ENCODE measurements around the gene DNASE1L1.
"Not testable (repeated sequence)": the region's sequence is repeated elsewhere in the genome, so short reads cannot be mapped to it uniquely, and the experiment has no call there.

DNASE1L1 gene

GRCh38 chrX:154403858-154404257 lies 5.2 kb downstream of the DNASE1L1 start:
- DNase-seq (ENCODE audit: low spot score), result no peak

- DNase-seq (ENCODE audit: low spot score), result no peak
Observed at GRCh38 chrX:154403192-154403591, 5.9 kb downstream of the DNASE1L1 start.

- no peak for DNase-seq (ENCODE audit: low spot score)
Observed at GRCh38 chrX:154402622-154403127, 6.4 kb downstream of the DNASE1L1 start.

GRCh38 chrX:154401918-154402621 lies 7.0 kb downstream of the DNASE1L1 start:
- DNase-seq (ENCODE audit: low spot score), result peak; percentile 42

GRCh38 chrX:154401045-154401799 lies 7.8 kb downstream of the DNASE1L1 start:
- DNase-seq (ENCODE audit: low spot score), result peak; percentile 68

GRCh38 chrX:154400369-154400817 lies 8.7 kb downstream of the DNASE1L1 start:
- DNase-seq (ENCODE audit: low spot score), result not testable (repeated sequence)

- peak; percentile 33 for DNase-seq (ENCODE audit: low spot score)
Observed at GRCh38 chrX:154399527-154400368, 9.3 kb downstream of the DNASE1L1 start.

- DNase-seq (ENCODE audit: low spot score), result peak; percentile 80
Observed at GRCh38 chrX:154398668-154399526, 10.2 kb downstream of the DNASE1L1 start.

GRCh38 chrX:154397888-154398667 lies 11.0 kb downstream of the DNASE1L1 start, which contains the start of gene RPL10:
Gene RPL10 (plus strand): TSS chrX:154398377. CDS start chrX:154398520, 143 bp downstream.
- peak; percentile 94 for DNase-seq (ENCODE audit: low spot score)

GRCh38 chrX:154396973-154397887 lies 11.8 kb downstream of the DNASE1L1 start:
- DNase-seq (ENCODE audit: low spot score), result peak; percentile 68

GRCh38 chrX:154396363-154396762 lies 12.7 kb downstream of the DNASE1L1 start:
- not testable (repeated sequence) for DNase-seq (ENCODE audit: low spot score)

GRCh38 chrX:154389812-154390747 lies 19.0 kb downstream of the DNASE1L1 start:
- DNase-seq (ENCODE audit: low spot score), result not testable (repeated sequence)

- DNase-seq (ENCODE audit: low spot score), result not testable (repeated sequence)
Observed at GRCh38 chrX:154388649-154389048, 20.4 kb downstream of the DNASE1L1 start.

GRCh38 chrX:154388094-154388493 lies 21.0 kb downstream of the DNASE1L1 start:
- not testable (repeated sequence) for DNase-seq (ENCODE audit: low spot score)

GRCh38 chrX:154384284-154384892 lies 24.7 kb downstream of the DNASE1L1 start:
- DNase-seq (ENCODE audit: low spot score), result no peak

- DNase-seq (ENCODE audit: low spot score), result no peak
Observed at GRCh38 chrX:154383359-154384283, 25.4 kb downstream of the DNASE1L1 start.

Data from NAMALWA (cell line).